ENCODE measurements around the gene SLC15A5.

DNA sequence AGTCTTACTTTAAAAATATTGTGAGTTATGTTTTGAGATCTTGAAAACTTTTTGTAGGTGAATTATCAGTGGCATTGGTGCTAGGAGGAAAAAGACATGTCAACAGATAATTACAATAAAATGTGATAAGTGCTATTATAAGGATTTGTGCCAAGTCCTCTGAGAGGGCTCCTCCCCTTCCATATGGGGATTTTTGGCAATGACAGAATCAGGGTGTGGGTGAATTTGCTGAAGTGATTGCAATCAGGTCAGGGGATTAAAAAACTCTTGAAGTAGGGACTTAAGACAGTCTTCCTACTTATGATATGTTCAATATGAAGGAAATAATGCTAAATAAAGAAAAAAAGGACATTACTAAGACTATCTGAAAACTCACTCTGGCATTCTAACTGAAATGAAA lies 122.5 kb downstream of the SLC15A5 start:
- TF ChIP-seq, protein P1, sequence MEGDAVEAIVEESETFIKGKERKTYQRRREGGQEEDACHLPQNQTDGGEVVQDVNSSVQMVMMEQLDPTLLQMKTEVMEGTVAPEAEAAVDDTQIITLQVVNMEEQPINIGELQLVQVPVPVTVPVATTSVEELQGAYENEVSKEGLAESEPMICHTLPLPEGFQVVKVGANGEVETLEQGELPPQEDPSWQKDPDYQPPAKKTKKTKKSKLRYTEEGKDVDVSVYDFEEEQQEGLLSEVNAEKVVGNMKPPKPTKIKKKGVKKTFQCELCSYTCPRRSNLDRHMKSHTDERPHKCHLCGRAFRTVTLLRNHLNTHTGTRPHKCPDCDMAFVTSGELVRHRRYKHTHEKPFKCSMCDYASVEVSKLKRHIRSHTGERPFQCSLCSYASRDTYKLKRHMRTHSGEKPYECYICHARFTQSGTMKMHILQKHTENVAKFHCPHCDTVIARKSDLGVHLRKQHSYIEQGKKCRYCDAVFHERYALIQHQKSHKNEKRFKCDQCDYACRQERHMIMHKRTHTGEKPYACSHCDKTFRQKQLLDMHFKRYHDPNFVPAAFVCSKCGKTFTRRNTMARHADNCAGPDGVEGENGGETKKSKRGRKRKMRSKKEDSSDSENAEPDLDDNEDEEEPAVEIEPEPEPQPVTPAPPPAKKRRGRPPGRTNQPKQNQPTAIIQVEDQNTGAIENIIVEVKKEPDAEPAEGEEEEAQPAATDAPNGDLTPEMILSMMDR (IDR thresholded peaks at IDR 0.05), result no peak
- TF ChIP-seq, protein P2, sequence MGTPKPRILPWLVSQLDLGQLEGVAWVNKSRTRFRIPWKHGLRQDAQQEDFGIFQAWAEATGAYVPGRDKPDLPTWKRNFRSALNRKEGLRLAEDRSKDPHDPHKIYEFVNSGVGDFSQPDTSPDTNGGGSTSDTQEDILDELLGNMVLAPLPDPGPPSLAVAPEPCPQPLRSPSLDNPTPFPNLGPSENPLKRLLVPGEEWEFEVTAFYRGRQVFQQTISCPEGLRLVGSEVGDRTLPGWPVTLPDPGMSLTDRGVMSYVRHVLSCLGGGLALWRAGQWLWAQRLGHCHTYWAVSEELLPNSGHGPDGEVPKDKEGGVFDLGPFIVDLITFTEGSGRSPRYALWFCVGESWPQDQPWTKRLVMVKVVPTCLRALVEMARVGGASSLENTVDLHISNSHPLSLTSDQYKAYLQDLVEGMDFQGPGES (IDR thresholded peaks at IDR 0.05; ENCODE audit: low read depth, low read length), result no peak
- TF ChIP-seq EP300 (IDR thresholded peaks at IDR 0.05; ENCODE audit: borderline replicate concordance in 1 of 2, low read depth in 1 of 2, low read length in 1 of 2) (no peak), FOSL2 (IDR thresholded peaks at IDR 0.05; ENCODE audit: borderline replicate concordance, low read depth) (no peak), TEAD4 (IDR thresholded peaks at IDR 0.05; ENCODE audit: borderline replicate concordance, insufficient read depth) (no peak), SIN3A (IDR thresholded peaks at IDR 0.05; ENCODE audit: borderline replicate concordance, low read depth, low read length) (no peak), EZH2phosphoT487 (IDR thresholded peaks at IDR 0.05; ENCODE audit: borderline replicate concordance, low read depth) (no peak), JUND (IDR thresholded peaks at IDR 0.05) (no peak)
- TF ChIP-seq, protein P3, sequence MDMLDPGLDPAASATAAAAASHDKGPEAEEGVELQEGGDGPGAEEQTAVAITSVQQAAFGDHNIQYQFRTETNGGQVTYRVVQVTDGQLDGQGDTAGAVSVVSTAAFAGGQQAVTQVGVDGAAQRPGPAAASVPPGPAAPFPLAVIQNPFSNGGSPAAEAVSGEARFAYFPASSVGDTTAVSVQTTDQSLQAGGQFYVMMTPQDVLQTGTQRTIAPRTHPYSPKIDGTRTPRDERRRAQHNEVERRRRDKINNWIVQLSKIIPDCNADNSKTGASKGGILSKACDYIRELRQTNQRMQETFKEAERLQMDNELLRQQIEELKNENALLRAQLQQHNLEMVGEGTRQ (IDR thresholded peaks at IDR 0.05; ENCODE audit: borderline replicate concordance, low read depth, low read length), result no peak
- TF ChIP-seq, protein P4, sequence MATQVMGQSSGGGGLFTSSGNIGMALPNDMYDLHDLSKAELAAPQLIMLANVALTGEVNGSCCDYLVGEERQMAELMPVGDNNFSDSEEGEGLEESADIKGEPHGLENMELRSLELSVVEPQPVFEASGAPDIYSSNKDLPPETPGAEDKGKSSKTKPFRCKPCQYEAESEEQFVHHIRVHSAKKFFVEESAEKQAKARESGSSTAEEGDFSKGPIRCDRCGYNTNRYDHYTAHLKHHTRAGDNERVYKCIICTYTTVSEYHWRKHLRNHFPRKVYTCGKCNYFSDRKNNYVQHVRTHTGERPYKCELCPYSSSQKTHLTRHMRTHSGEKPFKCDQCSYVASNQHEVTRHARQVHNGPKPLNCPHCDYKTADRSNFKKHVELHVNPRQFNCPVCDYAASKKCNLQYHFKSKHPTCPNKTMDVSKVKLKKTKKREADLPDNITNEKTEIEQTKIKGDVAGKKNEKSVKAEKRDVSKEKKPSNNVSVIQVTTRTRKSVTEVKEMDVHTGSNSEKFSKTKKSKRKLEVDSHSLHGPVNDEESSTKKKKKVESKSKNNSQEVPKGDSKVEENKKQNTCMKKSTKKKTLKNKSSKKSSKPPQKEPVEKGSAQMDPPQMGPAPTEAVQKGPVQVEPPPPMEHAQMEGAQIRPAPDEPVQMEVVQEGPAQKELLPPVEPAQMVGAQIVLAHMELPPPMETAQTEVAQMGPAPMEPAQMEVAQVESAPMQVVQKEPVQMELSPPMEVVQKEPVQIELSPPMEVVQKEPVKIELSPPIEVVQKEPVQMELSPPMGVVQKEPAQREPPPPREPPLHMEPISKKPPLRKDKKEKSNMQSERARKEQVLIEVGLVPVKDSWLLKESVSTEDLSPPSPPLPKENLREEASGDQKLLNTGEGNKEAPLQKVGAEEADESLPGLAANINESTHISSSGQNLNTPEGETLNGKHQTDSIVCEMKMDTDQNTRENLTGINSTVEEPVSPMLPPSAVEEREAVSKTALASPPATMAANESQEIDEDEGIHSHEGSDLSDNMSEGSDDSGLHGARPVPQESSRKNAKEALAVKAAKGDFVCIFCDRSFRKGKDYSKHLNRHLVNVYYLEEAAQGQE (IDR thresholded peaks at IDR 0.05; ENCODE audit: low read depth, low read length), result no peak
- TF ChIP-seq, protein P5, sequence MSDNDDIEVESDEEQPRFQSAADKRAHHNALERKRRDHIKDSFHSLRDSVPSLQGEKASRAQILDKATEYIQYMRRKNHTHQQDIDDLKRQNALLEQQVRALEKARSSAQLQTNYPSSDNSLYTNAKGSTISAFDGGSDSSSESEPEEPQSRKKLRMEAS (IDR thresholded peaks at IDR 0.05; ENCODE audit: low read depth), result no peak
